ENCODE data around the gene DSTN. TPM values are rescaled to one million over a fixed set of nuclear protein-coding genes. Genes with fewer than 3 reads are reported as not detected.
A peak's percentile ranks its signal among the peaks of the same experiment; 100 is the strongest.

The DSTN gene
- total RNA-seq, 4 donors from 2014 or later: 1,820 to 3,515 (median 2,996) TPM

GRCh38 chr20:17538517-17539170 lies 31.2 kb upstream of the DSTN start:
- ATAC-seq: no peak

DNA sequence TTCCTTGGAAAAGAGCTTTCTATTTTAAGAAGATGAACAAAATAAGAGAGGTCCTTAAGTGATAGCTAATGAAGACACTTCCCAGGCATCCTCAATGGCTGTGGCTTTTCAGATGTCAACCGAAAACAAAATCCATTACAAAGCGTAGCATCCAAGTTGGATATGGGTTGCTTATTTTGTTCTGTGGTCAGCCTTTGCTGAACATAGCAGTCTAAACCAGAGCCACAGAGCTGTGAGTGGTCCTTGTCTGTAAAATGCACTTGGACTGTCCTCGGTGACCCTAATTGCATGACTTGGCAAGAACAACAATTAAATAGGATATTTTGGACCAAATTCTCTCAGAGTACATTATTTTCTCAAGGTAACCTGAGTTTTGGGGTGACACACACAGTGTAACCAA lies 28.3 kb upstream of the DSTN start:
- peak overlapping the region; percentile 11 to 80 (median 56) for H3K27ac ChIP-seq

More at GRCh38 chr20:17538517-17539170, 31.2 kb upstream of the DSTN start:
- 52 to 55% methylated on average over 4 to 7 of the region's 7 CpGs for WGBS, 2 donors (ENCODE audit: low coverage in 1 of 2)
- Histone ChIP-seq H3K4me3 (no peak overlapping the region), H3K27me3 (no peaks in the 10 kb centered on the region), H3K9me3 (no peaks in the 10 kb centered on the region), H3K27ac (peak overlapping the region in 3 of 4 donors; percentile 24 to 80 (median 77)), H3K36me3 (no peaks in the 10 kb centered on the region), H3K4me1 (peaks cover 0 to 73% (median 12%) of the 10 kb centered on the region in 3 donors)
- TF ChIP-seq EP300 (IDR thresholded peaks at IDR 0.05): no peak
- no peak for TF ChIP-seq POLR2A (IDR thresholded peaks at IDR 0.05)
- no peak for TF ChIP-seq POLR2AphosphoS5 (IDR thresholded peaks at IDR 0.05)

DNA sequence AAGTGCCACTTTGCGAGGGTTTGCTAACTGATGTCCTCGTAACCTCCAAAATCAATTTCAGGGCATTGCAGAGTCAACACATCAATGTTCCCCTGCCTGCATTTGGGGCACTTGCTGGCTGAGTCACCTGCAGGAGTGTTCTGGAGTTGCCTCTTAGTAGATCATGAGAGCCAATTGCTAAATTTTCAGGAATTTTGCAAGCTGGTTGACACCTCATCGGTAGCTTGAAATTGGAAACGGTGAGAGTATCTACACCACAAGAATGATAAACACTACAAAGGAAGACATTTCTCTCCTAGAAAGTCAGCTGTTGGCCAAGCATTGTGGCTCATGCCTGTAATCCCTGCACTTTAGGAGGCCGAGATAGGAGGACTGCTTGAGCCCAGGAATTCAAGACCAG lies 27.9 kb upstream of the DSTN start:
- no peaks in the 10 kb centered on the region for H3K9me3 ChIP-seq
- no peaks in the 10 kb centered on the region for H3K36me3 ChIP-seq
- peak; percentile 63 for TF ChIP-seq POLR2AphosphoS5 (IDR thresholded peaks at IDR 0.05)
- TF ChIP-seq, protein P1, sequence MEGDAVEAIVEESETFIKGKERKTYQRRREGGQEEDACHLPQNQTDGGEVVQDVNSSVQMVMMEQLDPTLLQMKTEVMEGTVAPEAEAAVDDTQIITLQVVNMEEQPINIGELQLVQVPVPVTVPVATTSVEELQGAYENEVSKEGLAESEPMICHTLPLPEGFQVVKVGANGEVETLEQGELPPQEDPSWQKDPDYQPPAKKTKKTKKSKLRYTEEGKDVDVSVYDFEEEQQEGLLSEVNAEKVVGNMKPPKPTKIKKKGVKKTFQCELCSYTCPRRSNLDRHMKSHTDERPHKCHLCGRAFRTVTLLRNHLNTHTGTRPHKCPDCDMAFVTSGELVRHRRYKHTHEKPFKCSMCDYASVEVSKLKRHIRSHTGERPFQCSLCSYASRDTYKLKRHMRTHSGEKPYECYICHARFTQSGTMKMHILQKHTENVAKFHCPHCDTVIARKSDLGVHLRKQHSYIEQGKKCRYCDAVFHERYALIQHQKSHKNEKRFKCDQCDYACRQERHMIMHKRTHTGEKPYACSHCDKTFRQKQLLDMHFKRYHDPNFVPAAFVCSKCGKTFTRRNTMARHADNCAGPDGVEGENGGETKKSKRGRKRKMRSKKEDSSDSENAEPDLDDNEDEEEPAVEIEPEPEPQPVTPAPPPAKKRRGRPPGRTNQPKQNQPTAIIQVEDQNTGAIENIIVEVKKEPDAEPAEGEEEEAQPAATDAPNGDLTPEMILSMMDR (IDR thresholded peaks at IDR 0.05): no peak
- peak; percentile 19 for ATAC-seq
- H3K4me1 ChIP-seq: peaks cover 6 to 91% (median 19%) of the 10 kb centered on the region in 3 donors
- H3K27me3 ChIP-seq: no peaks in the 10 kb centered on the region
- peak overlapping the region; percentile 11 to 80 (median 56) for H3K27ac ChIP-seq
- 59% methylated on average over 4 of the region's 5 CpGs; no CpG with 5 or more reads in 1 of the 2 donors for WGBS, 2 donors (ENCODE audit: low coverage in 1 of 2)
- H3K4me3 ChIP-seq: no peak overlapping the region

More for the DNA sequence above, 28.3 kb upstream of the DSTN start:
- TF ChIP-seq POLR2A (IDR thresholded peaks at IDR 0.05) (no peak), EP300 (IDR thresholded peaks at IDR 0.05) (no peak)
- Histone ChIP-seq H3K36me3 (no peaks in the 10 kb centered on the region), H3K27me3 (no peaks in the 10 kb centered on the region), H3K4me3 (no peak overlapping the region), H3K4me1 (peaks cover 6 to 95% (median 19%) of the 10 kb centered on the region in 3 donors), H3K9me3 (no peaks in the 10 kb centered on the region)
- WGBS, 2 donors (ENCODE audit: low coverage in 1 of 2): 67 to 77% methylated on average over 3 of the region's 3 CpGs
- no peak for ATAC-seq

GRCh38 chr20:17542481-17542880 lies 27.4 kb upstream of the DSTN start:
- H3K4me1 ChIP-seq: peaks cover 6 to 86% (median 19%) of the 10 kb centered on the region in 3 donors
- H3K36me3 ChIP-seq: no peaks in the 10 kb centered on the region
- no peak for TF ChIP-seq POLR2AphosphoS5 (IDR thresholded peaks at IDR 0.05)
- ATAC-seq: no peak
- H3K27me3 ChIP-seq: no peaks in the 10 kb centered on the region
- H3K4me3 ChIP-seq: no peak overlapping the region
- no peaks in the 10 kb centered on the region for H3K9me3 ChIP-seq
- peak overlapping the region; percentile 34 to 80 (median 76) for H3K27ac ChIP-seq
- 40 to 67% methylated on average over 1 of the region's 1 CpG for WGBS, 2 donors (ENCODE audit: low coverage in 1 of 2)

- peak overlapping the region; percentile 75 to 80 (median 78) for H3K27ac ChIP-seq
- TF ChIP-seq POLR2AphosphoS5 (IDR thresholded peaks at IDR 0.05) (peak; percentile 69), POLR2A (IDR thresholded peaks at IDR 0.05) (no peak), EP300 (IDR thresholded peaks at IDR 0.05) (no peak)
- TF ChIP-seq, protein P1 (IDR thresholded peaks at IDR 0.05): peak in 1 of 4 experiments; percentile 2
- ATAC-seq: peak; percentile 66
- no peaks in the 10 kb centered on the region for H3K36me3 ChIP-seq
- no peaks in the 10 kb centered on the region for H3K9me3 ChIP-seq
- H3K27me3 ChIP-seq: no peaks in the 10 kb centered on the region
- no peak overlapping the region for H3K4me3 ChIP-seq
- H3K4me1 ChIP-seq: peaks cover 6 to 81% (median 19%) of the 10 kb centered on the region in 3 donors
- 24 to 32% methylated on average over 3 to 4 of the region's 4 CpGs for WGBS, 2 donors (ENCODE audit: low coverage in 1 of 2)
Measured at GRCh38 chr20:17542993-17543412, 26.9 kb upstream of the DSTN start.

DNA sequence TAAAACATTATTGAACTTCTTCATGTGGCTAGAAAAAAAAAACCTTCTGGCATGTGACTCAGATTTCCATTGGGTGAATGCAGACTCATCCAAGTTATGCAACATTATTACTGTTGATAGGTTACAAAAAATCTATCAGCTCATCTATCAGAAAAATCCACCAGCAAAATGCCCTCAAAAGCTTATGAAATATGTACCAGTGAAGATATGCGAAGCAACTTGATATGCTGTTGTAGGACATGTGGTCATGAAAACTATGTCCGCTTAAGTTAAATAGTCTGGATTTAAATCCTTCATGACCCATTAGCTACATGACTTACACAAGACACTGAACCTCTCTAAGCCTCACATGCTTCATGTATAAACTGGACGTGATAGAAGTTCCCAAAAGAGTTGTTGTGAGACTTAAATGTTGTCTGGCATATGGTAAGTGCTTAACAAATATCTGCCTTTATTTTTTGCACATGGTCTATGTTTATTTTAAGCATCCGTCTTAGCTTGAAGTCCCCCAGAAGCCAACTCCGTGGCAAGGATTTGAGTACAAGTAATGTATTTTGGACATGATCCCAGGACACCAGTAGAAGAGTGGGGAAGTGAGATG lies 26.2 kb upstream of the DSTN start:
- H3K27me3 ChIP-seq: no peaks in the 10 kb centered on the region
- no peak for ATAC-seq
- 17 to 33% methylated on average over 5 of the region's 5 CpGs for WGBS, 2 donors (ENCODE audit: low coverage in 1 of 2)
- H3K9me3 ChIP-seq: no peaks in the 10 kb centered on the region
- H3K4me3 ChIP-seq: no peak overlapping the region
- H3K4me1 ChIP-seq: peaks cover 6 to 74% (median 19%) of the 10 kb centered on the region in 3 donors
- peak overlapping the region; percentile 75 to 80 (median 78) for H3K27ac ChIP-seq
- TF ChIP-seq, protein P1 (IDR thresholded peaks at IDR 0.05): no peak
- TF ChIP-seq POLR2A (IDR thresholded peaks at IDR 0.05) (no peak), POLR2AphosphoS5 (IDR thresholded peaks at IDR 0.05) (peak; percentile 24)
- H3K36me3 ChIP-seq: no peaks in the 10 kb centered on the region

All from gastroesophageal sphincter (tissue), 4 donors.